ENCODE data around the gene MUC4.
"Not testable (repeated sequence)": the region's sequence is repeated elsewhere in the genome, so short reads cannot be mapped to it uniquely, and the experiment has no call there.

MUC4 gene

GRCh38 chr3:195829897-195830254 lies 18.1 kb upstream of the MUC4 start:
- Histone ChIP-seq H3K9me3 (ENCODE audit: control insufficient read depth, insufficient read depth, low read length) (no peaks in the 10 kb centered on the region), H3K4me3 (ENCODE audit: low read depth, low read length) (no peak overlapping the region), H3K36me3 (ENCODE audit: control insufficient read depth, insufficient read depth, low read length) (no peaks in the 10 kb centered on the region), H3K9ac (ENCODE audit: low read depth, low read length) (no peak overlapping the region), H3K27me3 (ENCODE audit: control insufficient read depth, insufficient read depth, low read length) (no peaks in the 10 kb centered on the region), H3K4me1 (ENCODE audit: control insufficient read depth, insufficient read depth, low read length) (no peaks in the 10 kb centered on the region)

DNA sequence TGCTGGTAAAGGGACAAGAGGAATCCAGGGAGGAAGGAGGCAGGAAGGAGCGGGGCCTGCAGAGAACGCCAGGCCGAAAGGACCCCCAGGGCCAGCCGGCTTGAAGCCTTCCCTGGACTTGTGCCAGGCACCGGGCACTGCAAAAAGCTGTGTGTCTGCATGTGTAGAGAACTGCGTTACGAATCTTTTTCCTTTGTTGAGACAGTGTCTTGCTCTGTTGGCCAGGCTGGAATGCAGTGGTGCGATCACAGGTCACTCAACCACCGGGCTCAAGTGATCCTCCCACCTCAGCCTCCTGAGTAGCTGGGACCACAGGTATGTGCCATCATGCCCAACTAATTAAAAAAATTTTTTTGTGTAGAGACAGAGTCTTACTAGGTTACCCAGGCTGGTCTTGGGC lies 17.0 kb upstream of the MUC4 start:
- Histone ChIP-seq H3K27me3 (ENCODE audit: control insufficient read depth, insufficient read depth, low read length) (no peaks in the 10 kb centered on the region), H3K4me3 (ENCODE audit: low read depth, low read length) (no peak overlapping the region), H3K36me3 (ENCODE audit: control insufficient read depth, insufficient read depth, low read length) (no peaks in the 10 kb centered on the region), H3K4me1 (ENCODE audit: control insufficient read depth, insufficient read depth, low read length) (no peaks in the 10 kb centered on the region), H3K9ac (ENCODE audit: low read depth, low read length) (no peak overlapping the region), H3K9me3 (ENCODE audit: control insufficient read depth, insufficient read depth, low read length) (no peaks in the 10 kb centered on the region)

- no peaks in the 10 kb centered on the region for H3K36me3 ChIP-seq (ENCODE audit: control insufficient read depth, insufficient read depth, low read length)
- no peak overlapping the region for H3K4me3 ChIP-seq (ENCODE audit: low read depth, low read length)
- no peaks in the 10 kb centered on the region for H3K9me3 ChIP-seq (ENCODE audit: control insufficient read depth, insufficient read depth, low read length)
- H3K4me1 ChIP-seq (ENCODE audit: control insufficient read depth, insufficient read depth, low read length): no peaks in the 10 kb centered on the region
- H3K9ac ChIP-seq (ENCODE audit: low read depth, low read length): no peak overlapping the region
- no peaks in the 10 kb centered on the region for H3K27me3 ChIP-seq (ENCODE audit: control insufficient read depth, insufficient read depth, low read length)
Measured at GRCh38 chr3:195825857-195826804, 14.4 kb upstream of the MUC4 start.

GRCh38 chr3:195825191-195825588 lies 13.5 kb upstream of the MUC4 start:
- Histone ChIP-seq H3K4me3 (ENCODE audit: low read depth, low read length) (no peak overlapping the region), H3K27me3 (ENCODE audit: control insufficient read depth, insufficient read depth, low read length) (no peaks in the 10 kb centered on the region), H3K4me1 (ENCODE audit: control insufficient read depth, insufficient read depth, low read length) (no peaks in the 10 kb centered on the region), H3K36me3 (ENCODE audit: control insufficient read depth, insufficient read depth, low read length) (no peaks in the 10 kb centered on the region), H3K9ac (ENCODE audit: low read depth, low read length) (no peak overlapping the region), H3K9me3 (ENCODE audit: control insufficient read depth, insufficient read depth, low read length) (no peaks in the 10 kb centered on the region)

- H3K27me3 ChIP-seq (ENCODE audit: control insufficient read depth, insufficient read depth, low read length); H3K9me3 ChIP-seq (ENCODE audit: control insufficient read depth, insufficient read depth, low read length); H3K4me3 ChIP-seq (ENCODE audit: low read depth, low read length); H3K4me1 ChIP-seq (ENCODE audit: control insufficient read depth, insufficient read depth, low read length); H3K36me3 ChIP-seq (ENCODE audit: control insufficient read depth, insufficient read depth, low read length); H3K9ac ChIP-seq (ENCODE audit: low read depth, low read length): not testable (repeated sequence)
Measured at GRCh38 chr3:195824425-195825190, 12.9 kb upstream of the MUC4 start.

GRCh38 chr3:195823999-195824398 lies 12.3 kb upstream of the MUC4 start:
- Histone ChIP-seq H3K9me3 (ENCODE audit: control insufficient read depth, insufficient read depth, low read length) (no peaks in the 10 kb centered on the region), H3K27me3 (ENCODE audit: control insufficient read depth, insufficient read depth, low read length) (no peaks in the 10 kb centered on the region), H3K4me1 (ENCODE audit: control insufficient read depth, insufficient read depth, low read length) (no peaks in the 10 kb centered on the region), H3K9ac (ENCODE audit: low read depth, low read length) (no peak overlapping the region), H3K36me3 (ENCODE audit: control insufficient read depth, insufficient read depth, low read length) (no peaks in the 10 kb centered on the region), H3K4me3 (ENCODE audit: low read depth, low read length) (no peak overlapping the region)

DNA sequence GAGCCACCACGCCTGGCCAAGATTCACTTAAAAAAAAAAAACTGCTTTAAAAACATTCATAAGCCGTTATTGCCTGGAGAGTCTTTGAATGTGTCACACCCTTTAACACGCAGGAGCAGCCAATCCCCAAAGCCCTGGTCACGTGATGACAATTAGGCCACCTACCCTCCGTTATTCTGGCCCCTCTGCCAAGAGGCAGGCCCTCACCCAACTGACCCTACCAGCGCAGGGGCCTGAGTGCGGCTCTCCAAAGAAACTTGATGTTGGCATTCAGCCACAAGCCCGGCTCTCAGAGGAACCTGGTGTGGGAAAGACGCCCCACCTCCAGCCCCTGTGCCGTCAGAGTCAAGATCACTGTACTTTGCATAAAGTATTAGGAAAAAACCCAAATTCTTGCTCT lies 11.6 kb upstream of the MUC4 start:
- no peaks in the 10 kb centered on the region for H3K27me3 ChIP-seq (ENCODE audit: control insufficient read depth, insufficient read depth, low read length)
- H3K36me3 ChIP-seq (ENCODE audit: control insufficient read depth, insufficient read depth, low read length): no peaks in the 10 kb centered on the region
- no peaks in the 10 kb centered on the region for H3K9me3 ChIP-seq (ENCODE audit: control insufficient read depth, insufficient read depth, low read length)
- H3K9ac ChIP-seq (ENCODE audit: low read depth, low read length): no peak overlapping the region
- H3K4me1 ChIP-seq (ENCODE audit: control insufficient read depth, insufficient read depth, low read length): no peaks in the 10 kb centered on the region
- no peak overlapping the region for H3K4me3 ChIP-seq (ENCODE audit: low read depth, low read length)

DNA sequence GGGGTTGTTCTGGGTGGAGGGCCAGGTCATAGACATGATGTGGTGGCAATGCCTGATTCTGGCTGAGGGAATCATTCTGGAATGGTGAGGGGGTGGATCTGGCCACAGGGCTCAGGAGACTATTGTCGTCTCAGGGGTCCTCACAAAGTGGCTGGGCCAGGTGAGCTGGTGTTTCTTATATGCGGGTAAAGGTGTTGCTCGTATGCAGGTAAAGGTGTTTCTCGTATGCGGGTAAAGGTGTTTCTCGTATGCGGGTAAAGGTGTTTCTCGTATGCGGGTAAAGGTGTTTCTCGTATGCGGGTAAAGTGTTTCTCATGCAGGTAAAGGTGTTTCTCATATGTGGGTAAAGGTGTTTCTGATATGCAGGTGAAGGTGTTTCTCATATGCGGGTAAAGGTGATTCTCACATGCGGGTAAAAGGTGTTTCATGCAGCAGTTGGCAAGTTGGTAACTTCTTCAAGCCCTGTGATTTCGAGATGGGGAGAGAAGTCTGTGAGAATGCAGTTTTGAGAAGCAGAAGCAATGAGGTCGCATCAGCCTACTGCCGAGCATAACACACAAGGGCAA lies 10.5 kb upstream of the MUC4 start:
- H3K9ac ChIP-seq (ENCODE audit: low read depth, low read length): no peak overlapping the region
- no peak overlapping the region for H3K4me3 ChIP-seq (ENCODE audit: low read depth, low read length)
- H3K27me3 ChIP-seq (ENCODE audit: control insufficient read depth, insufficient read depth, low read length): no peaks in the 10 kb centered on the region
- H3K36me3 ChIP-seq (ENCODE audit: control insufficient read depth, insufficient read depth, low read length): no peaks in the 10 kb centered on the region
- no peaks in the 10 kb centered on the region for H3K9me3 ChIP-seq (ENCODE audit: control insufficient read depth, insufficient read depth, low read length)
- H3K4me1 ChIP-seq (ENCODE audit: control insufficient read depth, insufficient read depth, low read length): no peaks in the 10 kb centered on the region

DNA sequence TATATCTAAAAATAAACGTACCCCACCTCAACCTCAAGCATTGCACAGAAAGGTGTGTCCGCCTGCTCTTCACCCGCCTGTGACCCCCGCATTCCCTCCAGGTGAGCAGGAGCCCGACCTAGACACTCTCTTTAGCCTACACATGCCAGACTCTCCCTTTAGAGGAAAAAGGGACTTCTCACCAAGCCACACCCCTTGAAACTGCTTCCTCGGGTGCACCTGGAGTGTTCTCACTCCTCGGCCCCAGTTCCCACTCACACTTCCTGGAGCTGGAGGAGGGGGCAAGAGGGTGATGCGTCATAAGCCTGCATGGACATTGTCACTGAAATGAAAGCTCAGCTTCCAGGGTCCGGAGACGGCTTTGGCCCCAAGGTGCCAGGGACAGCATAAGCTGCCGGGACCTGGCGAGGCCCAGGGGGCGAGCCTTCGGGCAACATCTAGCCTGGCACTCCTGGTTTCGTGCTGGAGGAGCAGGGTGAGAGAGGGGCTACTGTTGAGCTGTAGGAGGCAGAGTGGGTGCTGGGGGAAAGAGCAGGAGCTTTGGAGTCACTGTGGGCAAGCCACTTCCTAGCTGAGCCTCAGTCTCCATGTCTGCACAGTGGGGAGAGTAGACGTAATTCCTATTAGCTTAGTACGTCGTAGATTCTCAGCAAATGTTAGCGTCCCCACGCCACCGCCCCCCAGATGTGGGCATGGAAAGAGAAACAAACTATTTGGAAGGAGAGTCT lies 9.8 kb upstream of the MUC4 start:
- Histone ChIP-seq H3K4me1 (ENCODE audit: control insufficient read depth, insufficient read depth, low read length) (no peaks in the 10 kb centered on the region), H3K4me3 (ENCODE audit: low read depth, low read length) (no peak overlapping the region), H3K9me3 (ENCODE audit: control insufficient read depth, insufficient read depth, low read length) (no peaks in the 10 kb centered on the region), H3K27me3 (ENCODE audit: control insufficient read depth, insufficient read depth, low read length) (no peaks in the 10 kb centered on the region), H3K36me3 (ENCODE audit: control insufficient read depth, insufficient read depth, low read length) (no peaks in the 10 kb centered on the region), H3K9ac (ENCODE audit: low read depth, low read length) (no peak overlapping the region)

DNA sequence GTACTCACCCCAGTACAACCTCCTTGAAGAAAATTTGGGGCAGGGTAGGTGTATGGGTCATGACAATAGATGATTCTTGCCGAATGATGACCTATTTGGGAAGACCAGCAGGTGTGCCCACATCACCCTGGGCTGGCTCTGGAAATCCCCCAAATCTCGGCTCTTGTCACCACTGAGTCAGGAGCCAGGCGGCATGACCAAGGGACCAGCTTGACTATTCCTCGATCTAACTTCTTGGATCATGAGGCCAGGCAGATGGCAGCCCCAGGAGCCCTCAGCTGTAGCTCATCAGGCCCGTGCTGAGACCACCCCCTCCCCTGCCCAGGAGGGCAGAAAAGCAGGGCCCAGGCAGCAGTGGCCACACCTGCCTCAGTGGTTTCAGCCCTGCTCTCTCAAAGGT lies 9.2 kb upstream of the MUC4 start:
- H3K4me1 ChIP-seq (ENCODE audit: control insufficient read depth, insufficient read depth, low read length): no peaks in the 10 kb centered on the region
- H3K4me3 ChIP-seq (ENCODE audit: low read depth, low read length): no peak overlapping the region
- no peaks in the 10 kb centered on the region for H3K9me3 ChIP-seq (ENCODE audit: control insufficient read depth, insufficient read depth, low read length)
- H3K27me3 ChIP-seq (ENCODE audit: control insufficient read depth, insufficient read depth, low read length): no peaks in the 10 kb centered on the region
- no peak overlapping the region for H3K9ac ChIP-seq (ENCODE audit: low read depth, low read length)
- H3K36me3 ChIP-seq (ENCODE audit: control insufficient read depth, insufficient read depth, low read length): no peaks in the 10 kb centered on the region

- Histone ChIP-seq H3K4me1 (ENCODE audit: control insufficient read depth, insufficient read depth, low read length) (no peaks in the 10 kb centered on the region), H3K36me3 (ENCODE audit: control insufficient read depth, insufficient read depth, low read length) (no peaks in the 10 kb centered on the region), H3K27me3 (ENCODE audit: control insufficient read depth, insufficient read depth, low read length) (no peaks in the 10 kb centered on the region), H3K9ac (ENCODE audit: low read depth, low read length) (no peak overlapping the region), H3K4me3 (ENCODE audit: low read depth, low read length) (no peak overlapping the region), H3K9me3 (ENCODE audit: control insufficient read depth, insufficient read depth, low read length) (no peaks in the 10 kb centered on the region)
Measured at GRCh38 chr3:195820186-195820585, 8.5 kb upstream of the MUC4 start.
